ENCODE data around the gene SCGB1C1. TPM values are rescaled to one million over a fixed set of nuclear protein-coding genes. Genes with fewer than 3 reads are reported as not detected.
"Not testable (repeated sequence)": the region's sequence is repeated elsewhere in the genome, so short reads cannot be mapped to it uniquely, and the experiment has no call there.

Gene SCGB1C1
- not detected for total RNA-seq

GRCh38 chr11:192674-193128, at the start of gene SCGB1C1:
SCGB1C1 (plus strand) TSS chr11:193078; CDS start chr11:193100, 22 bp downstream.
- ATAC-seq; H3K27me3 Mint-ChIP-seq; CTCF ChIA-PET; intact Hi-C loops (cut with micrococcal nuclease); POLR2A ChIA-PET; DNase-seq; H3K4me1 Mint-ChIP-seq (ENCODE audit: low read depth); H3K36me3 Mint-ChIP-seq (ENCODE audit: low read depth); H3K27ac Mint-ChIP-seq; H3K4me3 Mint-ChIP-seq; H3K9me3 Mint-ChIP-seq: not testable (repeated sequence)

GRCh38 chr11:180242-180641, 12.6 kb upstream of the SCGB1C1 start:
- H3K27ac Mint-ChIP-seq; H3K27me3 Mint-ChIP-seq; H3K4me1 Mint-ChIP-seq (ENCODE audit: low read depth); DNase-seq; H3K36me3 Mint-ChIP-seq (ENCODE audit: low read depth); intact Hi-C loops (cut with micrococcal nuclease); POLR2A ChIA-PET; H3K9me3 Mint-ChIP-seq; H3K4me3 Mint-ChIP-seq; ATAC-seq; CTCF ChIA-PET: not testable (repeated sequence)
- TF ChIP-seq CTCF (IDR thresholded peaks at IDR 0.05) = peak; percentile 41

- POLR2A ChIA-PET; CTCF ChIA-PET; H3K4me1 Mint-ChIP-seq (ENCODE audit: low read depth); H3K27ac Mint-ChIP-seq; H3K4me3 Mint-ChIP-seq; H3K9me3 Mint-ChIP-seq; H3K36me3 Mint-ChIP-seq (ENCODE audit: low read depth); ATAC-seq; intact Hi-C loops (cut with micrococcal nuclease); H3K27me3 Mint-ChIP-seq: not testable (repeated sequence)
- peak; percentile 2 for DNase-seq
These were observed 3.6 kb upstream of the SCGB1C1 start for GRCh38 chr11:189200-189783.

GRCh38 chr11:189843-190311, 3.0 kb upstream of the SCGB1C1 start:
- peak; percentile 62 for TF ChIP-seq CTCF (IDR thresholded peaks at IDR 0.05)
- CTCF ChIA-PET, POLR2A ChIA-PET: not testable (repeated sequence)

GRCh38 chr11:190546-190945, 2.3 kb upstream of the SCGB1C1 start:
- H3K36me3 Mint-ChIP-seq (ENCODE audit: low read depth); POLR2A ChIA-PET; H3K27me3 Mint-ChIP-seq; H3K4me1 Mint-ChIP-seq (ENCODE audit: low read depth); CTCF ChIA-PET; H3K9me3 Mint-ChIP-seq; H3K27ac Mint-ChIP-seq; H3K4me3 Mint-ChIP-seq; ATAC-seq; intact Hi-C loops (cut with micrococcal nuclease): not testable (repeated sequence)
- DNase-seq = peak; percentile 1

More at GRCh38 chr11:189843-190311, 3.0 kb upstream of the SCGB1C1 start:
- H3K27me3 Mint-ChIP-seq; H3K36me3 Mint-ChIP-seq (ENCODE audit: low read depth); H3K4me3 Mint-ChIP-seq; intact Hi-C loops (cut with micrococcal nuclease); H3K9me3 Mint-ChIP-seq; H3K27ac Mint-ChIP-seq; H3K4me1 Mint-ChIP-seq (ENCODE audit: low read depth): not testable (repeated sequence)
- DNase-seq (peak; percentile 67), ATAC-seq (peak; percentile 90)

GRCh38 chr11:191490-192478, 1.1 kb upstream of the SCGB1C1 start:
- H3K27me3 Mint-ChIP-seq; H3K9me3 Mint-ChIP-seq; intact Hi-C loops (cut with micrococcal nuclease); POLR2A ChIA-PET; CTCF ChIA-PET; H3K4me1 Mint-ChIP-seq (ENCODE audit: low read depth); DNase-seq; H3K36me3 Mint-ChIP-seq (ENCODE audit: low read depth); H3K4me3 Mint-ChIP-seq; H3K27ac Mint-ChIP-seq: not testable (repeated sequence)
- ATAC-seq = peak; percentile 35

- H3K4me1 Mint-ChIP-seq (ENCODE audit: low read depth); intact Hi-C loops (cut with micrococcal nuclease); H3K27ac Mint-ChIP-seq; H3K36me3 Mint-ChIP-seq (ENCODE audit: low read depth); H3K9me3 Mint-ChIP-seq; ATAC-seq; CTCF ChIA-PET; H3K27me3 Mint-ChIP-seq; H3K4me3 Mint-ChIP-seq; POLR2A ChIA-PET: not testable (repeated sequence)
- DNase-seq = peak; percentile 2
These were observed 603 bp downstream of the SCGB1C1 start for GRCh38 chr11:193481-193880.
